Peyer's patch (tissue), 4 donors: ENCODE measurements around the gene OR6T1.

Experiments
- POLR2A ChIP-seq, 2 donors: fragments of 450-650 bp; IDR thresholded peaks; one replicate each; pipeline ENCODE4 v1.5.1; 2017; ENCODE audit warnings: antibody characterized with exemption in 2 of 2, mild to moderate bottlenecking in 2 of 2, moderate library complexity in 2 of 2
- TF ChIP-seq, protein P1 (sequence below), 6 experiments: fragments of 450-650 bp in 4 of 6; fragments of 200-600 bp in 2 of 6; sonication (generic) in 1 of 6; IDR thresholded peaks; one replicate each; pipeline ENCODE4 v1.5.1; 2017 to 2019; ENCODE audit warnings: antibody characterized with exemption in 6 of 6, mild to moderate bottlenecking in 3 of 6, moderate library complexity in 1 of 6

DNA sequence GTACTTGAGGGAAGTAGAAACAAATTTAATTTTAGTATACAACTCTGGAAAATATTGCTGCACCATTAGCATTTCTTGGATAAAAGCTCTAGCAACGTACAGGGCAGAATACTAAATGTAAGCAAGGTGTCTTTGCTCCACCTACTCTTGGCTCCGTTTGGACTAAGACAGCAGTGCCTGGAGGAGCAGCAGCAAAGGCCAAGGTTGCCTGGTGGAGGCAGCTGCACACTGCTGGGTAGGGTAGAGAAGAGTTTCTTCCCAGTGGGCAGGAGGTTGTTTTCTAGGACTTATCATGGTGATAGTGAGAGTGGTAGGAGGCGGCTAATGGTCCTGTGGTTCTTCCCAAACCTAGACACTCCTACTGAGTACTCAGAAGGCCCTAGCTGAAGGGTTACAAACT is 43.8 kb downstream of the OR6T1 start:
- TF ChIP-seq, protein P1, sequence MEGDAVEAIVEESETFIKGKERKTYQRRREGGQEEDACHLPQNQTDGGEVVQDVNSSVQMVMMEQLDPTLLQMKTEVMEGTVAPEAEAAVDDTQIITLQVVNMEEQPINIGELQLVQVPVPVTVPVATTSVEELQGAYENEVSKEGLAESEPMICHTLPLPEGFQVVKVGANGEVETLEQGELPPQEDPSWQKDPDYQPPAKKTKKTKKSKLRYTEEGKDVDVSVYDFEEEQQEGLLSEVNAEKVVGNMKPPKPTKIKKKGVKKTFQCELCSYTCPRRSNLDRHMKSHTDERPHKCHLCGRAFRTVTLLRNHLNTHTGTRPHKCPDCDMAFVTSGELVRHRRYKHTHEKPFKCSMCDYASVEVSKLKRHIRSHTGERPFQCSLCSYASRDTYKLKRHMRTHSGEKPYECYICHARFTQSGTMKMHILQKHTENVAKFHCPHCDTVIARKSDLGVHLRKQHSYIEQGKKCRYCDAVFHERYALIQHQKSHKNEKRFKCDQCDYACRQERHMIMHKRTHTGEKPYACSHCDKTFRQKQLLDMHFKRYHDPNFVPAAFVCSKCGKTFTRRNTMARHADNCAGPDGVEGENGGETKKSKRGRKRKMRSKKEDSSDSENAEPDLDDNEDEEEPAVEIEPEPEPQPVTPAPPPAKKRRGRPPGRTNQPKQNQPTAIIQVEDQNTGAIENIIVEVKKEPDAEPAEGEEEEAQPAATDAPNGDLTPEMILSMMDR (IDR thresholded peaks at IDR 0.05): no peak
- TF ChIP-seq POLR2A (IDR thresholded peaks at IDR 0.05): no peak
